NCI-H146 treated with DMSO at 0.1 percent for 48 hours (cell line): ENCODE measurements around the gene DOK4.
A peak's percentile ranks its signal among the peaks of the same experiment; 100 is the strongest.
"Not testable (repeated sequence)": the region's sequence is repeated elsewhere in the genome, so short reads cannot be mapped to it uniquely, and the experiment has no call there.

Experiments used
- DNase-seq: peaks from one replicate; lab custom pipeline; 2025; ENCODE audit not compliant: unreplicated experiment; lab: John Stamatoyannopoulos, UW

The DOK4 gene

DNA sequence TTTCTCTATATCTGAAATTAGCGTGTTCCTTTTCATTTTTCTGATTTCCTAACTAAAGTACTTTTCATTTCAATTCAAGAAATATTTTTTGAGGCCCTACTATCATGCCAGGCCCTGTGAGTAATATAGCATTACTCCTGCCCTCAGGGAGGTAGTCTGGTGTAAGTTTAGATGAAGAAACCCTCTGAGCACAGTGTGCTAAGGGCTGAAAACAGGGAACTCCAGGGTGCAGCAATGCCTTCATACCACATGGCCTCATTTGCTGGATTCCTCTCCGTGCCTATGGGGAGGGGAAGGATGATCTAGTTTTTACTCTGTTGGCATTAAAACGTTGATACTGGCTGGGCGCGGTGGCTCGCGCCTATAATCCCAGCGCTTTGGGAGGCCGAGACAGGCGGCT, 34.3 kb downstream of the DOK4 start:
- DNase-seq: no peak

DNA sequence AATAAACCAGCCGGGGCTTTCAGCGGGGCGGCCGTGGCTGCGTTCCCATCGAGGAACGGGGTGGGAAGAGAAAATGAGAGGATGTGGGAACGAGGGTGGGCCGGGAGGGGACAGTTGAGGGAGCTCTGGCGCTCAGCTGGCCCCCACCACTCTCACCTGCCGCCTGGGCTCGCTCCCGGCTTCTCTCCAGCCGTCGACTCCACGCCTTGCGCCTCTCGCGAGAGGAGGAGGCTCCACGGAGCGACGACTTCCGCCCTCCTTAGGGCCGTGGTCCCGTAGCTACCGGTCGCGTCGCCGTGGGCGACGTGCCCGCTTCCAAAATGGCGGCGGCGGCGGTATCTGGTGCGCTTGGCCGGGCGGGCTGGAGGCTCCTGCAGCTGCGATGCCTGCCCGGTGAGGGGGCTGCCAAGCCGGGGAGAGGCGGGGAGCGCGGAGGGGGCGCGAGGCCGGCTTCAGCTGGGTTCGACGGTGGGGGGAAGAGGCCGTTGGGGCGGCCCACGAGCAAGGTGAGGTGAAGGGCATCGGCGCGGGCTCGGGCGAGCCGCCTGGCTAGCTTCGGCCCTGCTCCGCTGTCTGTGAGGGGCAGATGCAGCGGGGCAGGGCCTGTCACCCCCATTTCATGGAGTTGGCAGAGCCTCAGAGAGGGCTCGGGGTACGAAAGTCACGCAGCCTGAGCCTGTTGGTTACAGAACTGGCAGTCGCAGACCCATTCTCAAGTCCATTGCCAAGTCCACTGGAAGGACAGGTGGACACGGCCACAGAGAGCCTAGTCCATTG, 38.9 kb downstream of the DOK4 start, which contains the start of the genes CIAPIN1 and COQ9:
Gene CIAPIN1 (minus strand): TSS at position 200 of the 777 bp plus-strand sequence. CDS start 6,457 bp downstream, outside the sequence.
Gene COQ9 (plus strand): TSS at position 294 of the 777 bp plus-strand sequence. CDS start 27 bp downstream, at position 321.
- peak; percentile 59 for DNase-seq

DNA sequence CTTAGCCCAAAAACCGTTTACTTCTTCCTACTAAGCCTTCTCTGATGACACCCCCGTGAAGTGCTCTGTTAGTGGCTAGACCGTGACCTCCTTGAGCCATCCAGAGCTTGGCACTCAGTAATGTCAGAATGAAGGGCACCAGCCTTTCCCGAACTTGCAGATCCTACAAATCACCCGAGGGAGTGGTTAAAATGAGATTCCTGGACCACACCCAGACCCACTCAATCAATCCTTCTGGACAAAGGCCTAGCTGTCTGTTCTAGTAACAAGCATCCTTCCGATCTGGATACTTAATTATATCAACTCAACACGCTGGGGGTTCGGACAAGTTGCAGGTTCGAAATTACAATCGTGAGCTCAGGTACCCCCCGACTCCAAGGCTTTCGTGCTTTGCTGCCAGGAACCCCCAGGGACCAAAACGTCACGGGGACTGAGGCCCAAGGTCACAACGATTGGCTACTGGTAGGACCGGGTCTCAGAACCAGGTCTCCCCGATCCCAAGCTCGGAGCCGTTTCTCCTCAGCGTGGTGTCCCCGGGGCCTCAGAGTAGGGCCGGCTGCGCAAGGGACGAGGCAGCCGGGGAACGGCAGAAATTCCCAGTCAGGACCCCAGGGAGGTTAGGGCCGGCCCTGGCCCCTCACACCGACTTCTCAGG, 39.6 kb downstream of the DOK4 start:
- DNase-seq: peak; percentile 10

DNA sequence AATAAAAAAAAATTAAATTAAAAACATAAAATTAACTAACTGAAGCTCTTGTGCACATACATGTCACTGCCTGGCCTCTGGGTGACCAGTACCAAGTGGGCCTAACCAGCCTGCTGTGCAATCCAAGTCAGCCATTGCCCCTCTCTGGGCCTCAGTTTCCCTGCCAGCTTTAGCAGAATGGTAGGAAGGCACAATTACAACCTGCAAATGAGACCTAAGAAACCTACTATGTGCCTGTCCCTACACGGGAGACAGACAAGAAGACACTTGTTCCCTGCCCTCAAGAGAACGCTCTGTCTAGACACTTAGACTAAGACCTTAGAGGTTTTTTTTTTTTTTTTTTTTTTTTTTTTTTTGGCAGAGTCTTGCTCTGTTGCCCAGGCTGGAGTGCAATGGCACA, 40.8 kb downstream of the DOK4 start:
- DNase-seq: no peak

DNA sequence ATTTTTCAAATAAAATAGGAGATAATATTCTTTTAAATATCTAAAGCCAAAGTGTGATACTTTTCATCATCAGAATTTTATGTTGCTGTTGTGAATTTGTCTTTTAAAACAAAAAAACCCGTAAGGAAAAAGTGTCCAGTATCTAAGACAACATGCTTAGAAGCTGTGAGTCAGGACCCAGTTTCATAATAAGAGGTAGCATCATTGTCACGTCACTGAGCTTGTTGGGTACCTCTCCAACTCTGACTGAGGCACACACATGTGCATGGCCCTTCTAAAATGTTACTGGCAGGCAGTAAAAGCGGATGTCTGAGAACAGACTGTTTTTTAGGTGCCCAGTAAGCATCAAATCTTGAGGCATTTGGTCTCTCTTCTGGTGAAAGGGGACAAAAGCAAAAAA, 41.6 kb downstream of the DOK4 start:
- no peak for DNase-seq

DNA sequence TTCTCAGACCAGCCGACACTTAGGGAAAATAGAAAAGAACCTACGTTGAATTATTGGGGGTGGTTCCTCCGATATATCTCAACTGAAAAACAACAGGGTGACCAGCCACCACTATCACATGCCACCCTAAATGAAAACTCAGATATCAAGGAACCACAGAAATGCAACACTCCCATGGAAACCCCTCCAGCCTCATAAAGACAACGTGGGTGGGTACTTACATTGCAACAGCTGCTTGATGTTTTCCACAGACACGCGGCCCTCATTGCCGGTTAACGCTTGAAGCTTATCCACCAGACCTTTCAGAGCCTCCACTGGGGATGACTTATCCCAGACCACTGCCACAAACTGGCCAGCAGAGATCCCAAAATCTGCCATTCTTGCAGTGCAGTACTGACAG, 45.7 kb downstream of the DOK4 start:
- DNase-seq: not testable (repeated sequence)

DNA sequence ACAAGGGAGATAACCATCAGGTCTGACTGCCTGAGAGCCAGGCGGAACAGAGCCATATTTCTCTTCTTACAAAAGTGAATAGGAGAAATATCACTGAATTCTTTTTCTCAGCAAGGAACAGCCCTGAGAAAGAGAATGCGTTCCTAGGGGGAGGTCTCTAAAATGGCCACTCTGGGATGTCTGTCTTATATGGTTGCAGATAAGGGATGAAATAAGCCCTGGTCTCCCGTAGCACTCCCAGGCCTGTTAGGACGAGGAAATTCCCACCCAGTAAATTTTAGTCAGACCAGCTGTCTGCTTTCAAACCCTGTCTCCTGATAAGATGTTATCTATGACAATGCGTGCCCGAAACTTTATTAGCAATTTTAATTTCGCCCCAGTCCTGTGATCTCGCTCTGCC, 46.3 kb downstream of the DOK4 start:
- not testable (repeated sequence) for DNase-seq

DNA sequence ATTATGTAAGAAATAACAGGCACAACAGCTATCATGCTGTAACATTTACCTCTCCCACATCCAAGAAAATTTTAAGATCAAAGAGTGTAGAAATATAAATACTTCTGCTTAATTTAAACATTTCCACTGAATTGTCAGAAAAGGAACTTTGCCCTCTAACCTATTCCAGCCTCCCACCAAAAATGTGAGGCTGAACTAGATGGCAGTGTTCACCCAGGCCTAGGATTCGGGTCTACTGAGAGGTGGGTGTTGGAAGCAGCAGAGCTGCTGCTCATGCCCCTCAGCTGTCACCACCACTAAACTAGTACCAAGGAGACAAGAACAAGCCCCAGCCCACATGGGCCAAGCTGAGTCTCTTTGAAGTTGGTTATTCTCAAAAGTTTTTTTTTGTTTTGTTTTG, 50.5 kb downstream of the DOK4 start:
- DNase-seq: no peak

DNA sequence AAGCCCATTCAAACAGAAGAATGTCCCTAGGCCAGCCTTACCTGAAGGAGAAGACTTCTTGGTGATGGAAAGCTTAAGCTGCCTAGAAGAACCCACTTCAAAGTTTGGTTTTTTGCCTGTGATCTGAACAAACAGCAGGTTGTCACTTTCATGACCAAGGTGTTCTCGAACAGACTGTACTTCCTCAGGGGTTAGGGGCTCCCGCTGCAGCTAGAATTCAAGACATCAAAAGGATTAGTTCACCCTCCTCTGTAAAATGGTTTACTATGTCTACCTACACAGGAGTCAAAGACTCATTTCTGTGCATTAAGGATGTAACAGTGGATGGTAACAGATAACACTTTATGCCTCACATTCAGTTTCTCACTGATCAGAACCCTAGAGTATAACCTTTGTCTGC, 52.3 kb downstream of the DOK4 start:
- DNase-seq: no peak

DNA sequence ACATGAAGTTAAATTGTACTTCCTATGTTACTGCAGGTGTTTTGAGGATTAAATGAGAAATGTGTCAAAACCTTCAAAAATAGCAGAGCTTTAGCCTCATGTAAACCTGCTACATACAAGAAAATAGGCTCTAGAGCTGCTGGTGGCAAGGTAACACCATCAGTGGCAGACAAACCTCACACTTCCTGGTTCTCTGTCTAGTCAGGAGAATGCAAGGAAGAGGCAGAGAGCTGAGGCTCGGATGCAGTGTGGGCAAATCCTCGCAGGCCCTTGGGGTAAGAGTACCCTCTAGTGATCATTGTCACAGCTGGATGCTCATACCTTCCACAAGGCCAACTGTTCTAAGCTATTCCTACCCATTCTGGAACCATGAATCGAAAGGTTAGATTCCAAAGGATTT, 53.3 kb downstream of the DOK4 start:
- DNase-seq: no peak

DNA sequence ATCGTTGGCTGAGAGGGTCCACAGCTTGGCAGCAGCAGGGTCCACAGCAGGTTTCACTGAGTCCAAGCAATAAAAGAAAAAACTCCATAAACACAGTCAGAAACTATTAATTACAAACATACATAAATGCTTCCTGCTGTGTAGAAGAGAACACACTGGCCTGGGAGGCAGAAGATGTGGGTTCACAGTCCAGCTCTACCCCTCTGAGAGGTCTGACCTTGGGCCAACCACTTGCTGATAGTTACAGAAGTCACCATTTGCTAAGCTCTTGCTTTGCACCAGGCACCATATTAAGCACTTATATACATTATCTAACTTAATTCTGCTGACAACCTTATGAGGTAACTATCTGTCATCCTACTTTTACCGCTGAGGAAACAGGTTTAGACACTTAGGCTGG, 53.8 kb downstream of the DOK4 start:
- DNase-seq: no peak

DNA sequence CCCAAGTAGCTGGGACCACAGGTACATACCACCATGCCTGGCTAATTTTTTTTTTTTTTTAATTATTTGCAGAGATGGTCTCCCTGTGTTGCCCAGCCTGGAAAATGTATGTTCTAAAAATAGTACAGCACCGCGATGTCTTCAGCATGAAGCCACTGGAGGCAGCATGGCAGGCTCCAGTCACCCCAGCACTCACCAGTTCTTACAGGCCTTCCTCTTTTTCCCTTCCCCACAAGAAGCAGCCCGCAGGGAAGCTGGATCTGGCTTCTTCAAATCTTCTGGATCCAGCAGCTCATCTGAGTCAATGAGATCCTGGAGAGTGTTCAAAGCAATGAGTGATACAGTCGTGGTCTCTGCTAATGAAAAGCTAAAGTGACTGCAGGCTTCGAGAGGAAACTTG, 55.3 kb downstream of the DOK4 start:
- no peak for DNase-seq

DNA sequence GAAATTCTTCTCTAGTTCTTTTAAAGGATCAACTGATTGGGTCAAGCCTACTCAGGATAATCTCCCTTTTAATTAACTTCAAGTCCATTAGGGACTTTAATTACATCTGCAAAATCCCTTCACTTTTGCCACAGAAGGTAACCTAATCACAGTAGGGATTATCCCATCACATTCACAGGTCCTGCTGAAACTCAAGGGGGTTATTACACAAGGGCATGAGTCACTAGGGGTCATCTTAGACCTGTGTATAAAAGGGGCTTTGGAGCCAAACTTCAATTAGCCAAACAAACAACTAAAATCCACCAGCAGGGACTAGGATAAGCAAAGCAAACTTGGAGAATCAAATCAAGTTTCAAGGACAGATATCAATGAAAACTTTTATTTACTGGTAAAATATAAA, 58.5 kb downstream of the DOK4 start:
- no peak for DNase-seq

DNA sequence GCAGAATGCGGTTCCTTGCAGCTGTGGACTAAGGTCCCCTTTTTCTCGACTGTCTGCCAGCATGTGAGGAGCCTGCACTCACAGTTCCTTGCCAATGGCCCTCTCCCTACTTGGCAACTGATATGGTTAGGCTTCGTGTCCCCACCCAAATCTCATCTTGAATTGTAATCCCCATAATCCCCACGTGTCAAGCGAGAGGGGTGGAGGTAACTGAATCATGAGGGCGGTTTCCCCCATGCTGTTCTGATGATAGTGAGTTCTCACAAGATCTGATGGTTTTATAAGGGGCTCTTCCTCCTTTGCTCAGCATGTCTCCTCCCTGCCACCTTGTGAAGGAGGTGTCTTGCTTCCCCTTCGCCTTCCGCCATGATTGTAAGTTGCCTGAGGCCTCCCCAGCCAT, 59.0 kb downstream of the DOK4 start:
- DNase-seq: no peak

DNA sequence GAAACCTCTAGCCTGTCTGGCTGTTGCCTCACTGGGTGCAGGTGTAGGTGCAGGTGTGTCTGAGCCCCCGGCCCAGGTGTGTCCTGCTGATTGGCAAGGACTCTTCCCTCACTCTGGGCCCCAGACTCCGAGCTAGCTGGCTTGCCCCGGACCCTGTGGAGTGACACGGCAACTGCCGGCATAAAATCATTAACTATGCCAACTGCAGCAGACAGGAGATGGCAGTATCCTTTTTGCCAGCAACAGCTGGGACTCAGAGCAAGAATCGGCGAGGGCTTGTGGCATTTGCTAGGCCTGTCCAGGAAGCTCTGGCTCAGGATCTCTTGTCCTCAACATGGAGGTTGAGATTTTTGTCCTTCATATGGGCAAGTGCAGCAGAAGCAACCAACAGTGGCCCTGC, 59.9 kb downstream of the DOK4 start:
- no peak for DNase-seq

DNA sequence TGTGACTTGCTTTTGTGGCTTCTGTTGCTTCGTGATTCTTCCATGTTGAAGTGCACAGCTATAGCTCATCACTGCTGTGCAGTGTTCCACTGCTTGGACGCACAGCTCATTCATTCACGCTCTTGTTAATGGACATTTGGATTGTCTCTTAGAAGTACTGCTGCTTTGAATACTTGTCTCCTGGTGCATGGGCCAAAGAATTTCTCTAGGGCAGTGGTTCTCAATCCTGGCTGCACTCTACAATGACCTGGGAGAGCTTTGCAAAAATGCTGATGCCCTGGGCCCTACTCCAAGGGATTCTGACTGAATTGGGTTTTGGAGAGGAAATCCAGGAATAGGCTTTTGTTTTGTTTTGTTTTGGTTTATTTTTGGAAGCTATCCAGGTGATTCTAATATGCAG, 61.7 kb downstream of the DOK4 start:
- DNase-seq: no peak

DNA sequence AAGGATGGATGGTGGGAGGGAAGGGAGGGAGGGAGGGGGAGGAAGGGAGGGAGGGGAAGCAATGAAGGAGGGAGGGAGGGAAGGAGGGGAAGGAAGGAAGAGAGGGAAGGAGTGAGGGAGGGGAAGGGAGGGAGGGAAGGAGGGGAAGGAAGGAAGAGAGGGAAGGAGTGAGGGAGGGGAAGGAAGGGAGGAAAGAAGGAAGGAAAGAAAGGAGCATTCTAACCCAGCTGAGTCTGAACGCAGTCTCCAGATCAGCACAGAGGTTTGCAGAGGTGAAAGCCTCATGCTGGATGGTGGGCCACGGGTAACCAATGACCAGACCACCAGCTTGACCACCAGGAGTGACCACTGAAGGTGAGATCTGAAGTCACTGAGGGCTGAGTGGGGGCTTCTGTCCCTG, 63.1 kb downstream of the DOK4 start:
- no peak for DNase-seq

DNA sequence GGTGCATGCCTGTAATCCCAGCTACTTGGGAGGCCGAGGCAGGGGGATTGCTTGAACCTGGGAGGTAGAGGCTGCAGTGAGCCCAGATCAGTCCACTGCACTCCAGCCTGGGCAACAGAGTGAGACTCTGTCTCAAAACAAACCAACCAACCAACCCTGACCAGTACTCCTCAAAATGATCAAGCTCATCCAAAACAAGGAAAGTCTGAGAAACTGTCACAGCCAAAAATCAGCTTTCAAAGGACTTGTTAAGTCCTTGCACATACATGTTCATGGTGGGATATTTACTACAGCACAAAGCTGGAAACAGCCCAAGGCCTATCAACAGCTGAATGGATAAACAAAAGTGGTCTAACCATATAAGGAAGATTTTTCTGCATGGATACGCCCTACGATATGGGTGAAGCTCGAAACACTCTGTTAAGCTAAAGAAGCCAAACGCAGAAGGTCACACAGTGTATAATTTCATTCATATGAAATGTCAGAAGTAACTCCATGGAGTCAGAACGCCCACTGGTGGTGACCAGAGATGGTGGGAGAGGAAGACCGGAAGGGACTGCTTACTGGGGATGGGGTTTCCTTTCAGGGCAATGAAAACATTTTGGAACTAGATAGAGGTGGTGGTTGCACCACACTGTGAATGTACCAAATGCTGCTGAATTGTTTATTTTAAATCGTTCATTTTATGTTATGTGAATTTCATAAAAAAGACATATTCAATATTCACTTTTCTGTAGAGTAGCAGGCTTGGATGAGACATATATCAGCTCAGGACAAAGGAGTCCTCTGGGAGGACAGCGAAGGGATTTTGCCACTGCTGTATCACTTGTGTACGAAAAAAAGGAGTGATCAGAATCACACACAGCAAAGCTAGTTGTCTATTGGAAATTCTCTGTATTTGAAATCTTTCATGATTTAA, 64.0 kb downstream of the DOK4 start:
- DNase-seq: peak; percentile 13
